Left lung (tissue), 10 donors: Measurements from ENCODE around the gene CPLX4. TPM values are rescaled to one million over a fixed set of nuclear protein-coding genes. Genes with fewer than 3 reads are reported as not detected.

Experiments used
- ATAC-seq: fragments of 200-7000 bp; cut with Tn5 transposase; one replicate; pipeline ENCODE4 v1.9.1; 2020; ENCODE audit warnings: moderate library complexity
- DNase-seq, 4 donors: peaks; one replicate each; pipeline ENCODE4 v3.0.0-alpha.2; 2013 to 2020
- H3K27ac ChIP-seq, 2 donors: fragments of 200-600 bp; sonication (generic) in 1 of 2; one replicate each; pipeline versions ENCODE4 v1.5.0 to v1.8.0; 2020 to 2021
- H3K27me3 ChIP-seq, 2 donors: fragments of 200-600 bp; sonication (generic) in 1 of 2; one replicate each; pipeline versions ENCODE4 v1.5.0 to v1.8.0; 2020 to 2021
- H3K36me3 ChIP-seq, 2 donors: fragments of 200-600 bp; sonication (generic) in 1 of 2; one replicate each; pipeline versions ENCODE4 v1.5.0 to v1.8.0; 2020 to 2021
- H3K4me1 ChIP-seq, 2 donors: fragments of 200-600 bp; one replicate each; pipeline ENCODE4 v1.8.0; 2021
- H3K4me3 ChIP-seq, 2 donors: fragments of 200-600 bp; sonication (generic) in 1 of 2; one replicate each; pipeline versions ENCODE4 v1.5.0 to v1.8.0; 2020 to 2021; ENCODE audit warnings: mild to moderate bottlenecking in 1 of 2
- H3K9me3 ChIP-seq, 2 donors: fragments of 200-600 bp; sonication (generic) in 1 of 2; one replicate each; pipeline versions ENCODE4 v1.5.0 to v1.8.0; 2020 to 2021
- intact Hi-C, 2 donors: fragments of 100-400 bp; cut with DNase I; formaldehyde crosslinking; loops; one replicate each; pipeline versions ENCODE4 v1.11.2 to v1.14.2; 2022
- polyA plus RNA-seq, 6 donors: library from polyadenylated mRNA; unstranded; fragments of 120-200 nt; gene quantifications; one replicate each; pipeline ENCODE4 v1.2.1, GENCODE V29; 2013; ENCODE audit not compliant: insufficient read length in 6 of 6
- total RNA-seq, 2 donors: library from RNA; stranded (reverse); fragmentation: NEBNext Ultra II Directional; extraction: Animal tissue kit (Norgen Biotek cat#: 25700); gene quantifications; one replicate each; pipeline ENCODE4 v1.2.1, GENCODE V29; 2021
- TF ChIP-seq, protein P1 (sequence below), 2 donors: fragments of 200-600 bp; sonication (generic) in 1 of 2; IDR thresholded peaks; one replicate each; pipeline versions ENCODE4 v1.5.0 to v1.8.0; 2021; ENCODE audit warnings: antibody characterized with exemption in 2 of 2
- donor health status: DM: no; HTN: yes; CAD: no.
- donor health status: DM: no; HTN: no; CAD: no.

The CPLX4 gene
- total and polyA plus RNA-seq, 8 donors: not detected

DNA sequence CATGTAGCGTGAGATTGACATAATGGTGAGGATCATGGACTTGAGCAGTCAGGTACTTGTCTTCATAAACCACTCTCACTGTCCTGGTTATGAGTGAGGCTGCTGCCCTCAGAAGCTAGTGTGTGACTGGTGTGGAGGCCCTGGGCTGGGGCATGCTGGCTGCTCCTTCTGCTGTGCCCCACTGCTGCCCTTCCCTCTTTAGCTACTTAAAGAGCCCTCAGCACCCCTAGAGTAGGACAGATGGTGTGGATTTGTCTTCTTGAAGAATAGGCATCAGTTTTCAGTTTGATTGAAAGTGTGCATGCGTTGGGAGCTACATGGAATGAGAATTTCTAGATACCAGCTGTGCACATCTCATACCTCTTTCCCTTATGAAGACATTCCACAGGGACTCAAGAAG is 15.4 kb downstream of the CPLX4 start:
- Histone ChIP-seq H3K27ac (no peak overlapping the region), H3K4me1 (no peaks in the 10 kb centered on the region), H3K9me3 (no peaks in the 10 kb centered on the region), H3K36me3 (no peaks in the 10 kb centered on the region), H3K4me3 (no peak overlapping the region), H3K27me3 (peaks cover 4 to 42% of the 10 kb centered on the region in 2 donors)
- intact Hi-C loops: no loop called here
- TF ChIP-seq, protein P1, sequence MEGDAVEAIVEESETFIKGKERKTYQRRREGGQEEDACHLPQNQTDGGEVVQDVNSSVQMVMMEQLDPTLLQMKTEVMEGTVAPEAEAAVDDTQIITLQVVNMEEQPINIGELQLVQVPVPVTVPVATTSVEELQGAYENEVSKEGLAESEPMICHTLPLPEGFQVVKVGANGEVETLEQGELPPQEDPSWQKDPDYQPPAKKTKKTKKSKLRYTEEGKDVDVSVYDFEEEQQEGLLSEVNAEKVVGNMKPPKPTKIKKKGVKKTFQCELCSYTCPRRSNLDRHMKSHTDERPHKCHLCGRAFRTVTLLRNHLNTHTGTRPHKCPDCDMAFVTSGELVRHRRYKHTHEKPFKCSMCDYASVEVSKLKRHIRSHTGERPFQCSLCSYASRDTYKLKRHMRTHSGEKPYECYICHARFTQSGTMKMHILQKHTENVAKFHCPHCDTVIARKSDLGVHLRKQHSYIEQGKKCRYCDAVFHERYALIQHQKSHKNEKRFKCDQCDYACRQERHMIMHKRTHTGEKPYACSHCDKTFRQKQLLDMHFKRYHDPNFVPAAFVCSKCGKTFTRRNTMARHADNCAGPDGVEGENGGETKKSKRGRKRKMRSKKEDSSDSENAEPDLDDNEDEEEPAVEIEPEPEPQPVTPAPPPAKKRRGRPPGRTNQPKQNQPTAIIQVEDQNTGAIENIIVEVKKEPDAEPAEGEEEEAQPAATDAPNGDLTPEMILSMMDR (IDR thresholded peaks at IDR 0.05): no peak
- no peak for DNase-seq
- ATAC-seq: no peak

DNA sequence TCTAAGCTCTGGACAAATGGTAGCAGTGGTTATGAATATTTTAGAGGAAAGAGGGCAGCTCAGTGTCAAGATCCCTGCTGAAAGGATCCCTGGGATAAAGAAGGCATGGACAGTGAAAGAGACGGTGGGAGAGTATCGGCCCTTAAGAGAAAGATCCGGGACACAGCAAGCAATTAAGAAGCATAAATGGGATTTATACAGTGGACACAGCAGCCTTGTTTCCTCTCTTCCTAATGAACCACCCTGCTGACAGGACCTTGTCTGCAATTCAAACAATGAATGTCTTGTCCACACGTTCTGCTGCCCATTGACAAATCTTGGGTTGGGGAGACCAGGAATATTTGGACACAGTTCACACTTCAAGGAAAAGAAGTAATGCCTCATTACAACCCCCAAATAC is 16.5 kb downstream of the CPLX4 start:
- Histone ChIP-seq H3K27me3 (peaks cover 3 to 31% of the 10 kb centered on the region in 2 donors), H3K4me1 (no peaks in the 10 kb centered on the region), H3K27ac (no peak overlapping the region), H3K36me3 (no peaks in the 10 kb centered on the region), H3K4me3 (no peak overlapping the region), H3K9me3 (no peaks in the 10 kb centered on the region)
- DNase-seq (no peak), ATAC-seq (no peak)
- TF ChIP-seq, protein P1 (IDR thresholded peaks at IDR 0.05): no peak
- intact Hi-C loops: no loop called here

DNA sequence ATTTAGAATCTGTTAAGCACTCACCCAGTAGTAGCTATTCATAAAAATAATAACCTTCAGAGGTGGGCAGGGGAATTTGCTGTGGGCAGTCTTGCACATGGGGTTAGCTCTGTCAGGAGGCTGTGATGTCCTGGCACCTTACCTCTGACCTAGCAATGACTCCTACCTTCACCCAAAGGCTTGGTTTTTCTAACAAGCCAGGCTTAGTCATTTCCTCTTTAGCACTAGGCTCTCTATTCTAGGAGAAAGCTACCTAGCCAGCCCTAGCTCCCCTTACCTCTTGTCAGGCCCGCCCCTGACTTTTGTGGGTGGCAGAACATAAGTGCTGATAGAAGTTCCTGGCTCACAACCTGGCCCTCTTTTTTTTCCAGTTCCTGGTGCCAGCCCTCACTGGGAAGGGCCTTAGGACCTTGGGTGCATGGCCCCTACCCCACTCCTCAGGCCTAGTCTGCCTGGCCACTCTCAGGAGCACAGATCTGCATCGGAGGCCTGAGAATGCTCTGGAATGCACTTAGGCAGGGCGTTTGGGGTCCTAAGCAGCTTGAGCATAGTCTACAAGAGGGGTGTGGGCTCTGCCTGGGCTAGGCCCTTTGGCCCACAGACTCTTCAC is 17.7 kb downstream of the CPLX4 start:
- Histone ChIP-seq H3K27me3 (peaks cover 0 to 23% of the 10 kb centered on the region in 2 donors), H3K27ac (no peak overlapping the region), H3K4me3 (no peak overlapping the region), H3K4me1 (no peaks in the 10 kb centered on the region), H3K9me3 (no peaks in the 10 kb centered on the region), H3K36me3 (no peaks in the 10 kb centered on the region)
- intact Hi-C loops: no loop called here
- DNase-seq (no peak), ATAC-seq (no peak)
- TF ChIP-seq, protein P1 (IDR thresholded peaks at IDR 0.05): no peak

DNA sequence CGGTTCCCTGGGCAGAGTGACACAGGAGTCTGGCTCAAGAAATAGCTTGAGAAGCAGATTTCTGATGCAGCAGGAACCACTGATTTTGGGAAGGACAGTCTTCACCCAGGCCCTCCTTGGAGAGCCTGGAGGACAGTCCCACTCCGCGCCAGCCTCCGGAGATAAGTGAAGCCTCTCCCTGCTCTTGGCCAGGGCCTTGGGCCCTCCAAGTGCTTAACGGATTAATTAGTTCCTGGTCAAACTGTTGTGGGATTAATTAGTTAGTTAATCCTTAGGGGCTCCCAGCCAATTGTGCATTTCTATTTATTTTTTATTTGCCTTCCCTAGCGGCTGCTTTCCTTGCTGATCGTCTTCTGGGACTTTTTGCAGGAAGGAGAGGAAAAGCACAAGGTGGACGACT is 19.6 kb downstream of the CPLX4 start:
- no peaks in the 10 kb centered on the region for H3K4me1 ChIP-seq
- peaks cover 3 to 9% of the 10 kb centered on the region in 2 donors for H3K27me3 ChIP-seq
- no peaks in the 10 kb centered on the region for H3K36me3 ChIP-seq
- no peak overlapping the region for H3K27ac ChIP-seq
- ATAC-seq (no peak), DNase-seq (no peak)
- no peaks in the 10 kb centered on the region for H3K9me3 ChIP-seq
- TF ChIP-seq, protein P1 (IDR thresholded peaks at IDR 0.05): no peak
- intact Hi-C loops: no loop called here
- H3K4me3 ChIP-seq: no peak overlapping the region

DNA sequence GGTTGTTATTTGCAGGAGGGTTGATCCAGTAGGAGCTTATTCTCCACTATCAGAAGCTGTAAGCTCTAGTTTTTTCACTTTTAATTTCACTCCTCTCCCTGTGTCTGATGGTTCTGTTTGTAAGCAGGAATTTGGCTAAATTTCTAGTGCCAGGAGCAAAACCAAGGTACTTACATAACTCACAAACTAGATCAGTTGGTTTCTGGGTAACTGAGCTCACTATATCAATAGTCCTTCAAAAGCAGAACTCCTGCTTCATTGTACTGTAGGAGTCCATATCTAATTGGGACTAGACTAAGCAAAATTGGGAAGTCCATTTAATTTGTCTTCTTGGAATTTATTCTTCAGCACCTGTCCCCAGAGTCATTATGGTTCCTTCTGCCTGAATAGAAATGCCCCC is 25.1 kb downstream of the CPLX4 start:
- intact Hi-C loops: no loop called here
- no peak overlapping the region for H3K27ac ChIP-seq
- no peaks in the 10 kb centered on the region for H3K9me3 ChIP-seq
- no peaks in the 10 kb centered on the region for H3K4me1 ChIP-seq
- peaks cover 4 to 21% of the 10 kb centered on the region in 2 donors for H3K27me3 ChIP-seq
- DNase-seq (no peak), ATAC-seq (no peak)
- TF ChIP-seq, protein P1 (IDR thresholded peaks at IDR 0.05): no peak
- no peaks in the 10 kb centered on the region for H3K36me3 ChIP-seq
- no peak overlapping the region for H3K4me3 ChIP-seq
